ENCODE data around the gene COL4A2. TPM values are rescaled to one million over a fixed set of nuclear protein-coding genes. Genes with fewer than 3 reads are reported as not detected.

COL4A2 gene
- polyA plus RNA-seq, 1 experiment: 886 TPM

- no peak for TF ChIP-seq CTCF (IDR thresholded peaks at IDR 0.05; ENCODE audit: insufficient read depth, low read depth, low read length)
- H3K4me3 ChIP-seq (ENCODE audit: low read depth, low read length): no peak overlapping the region
- DNase-seq (ENCODE audit: low read depth): no peak
- POLR2A ChIA-PET: no interaction called here
- CTCF ChIA-PET: interaction anchor here (0.6 to 1.1 kb wide), 3 partner anchors 10 to 105 kb away, joined by 3 read pairs; no protein-coding TSS in a partner anchor
- peaks cover 2% of the 10 kb centered on the region; the same call in 1 of the 2 replicates for H3K36me3 ChIP-seq (ENCODE audit: control insufficient read depth, insufficient read depth, low read length)
- H3K27me3 ChIP-seq (ENCODE audit: control insufficient read depth, insufficient read depth, low read length): no peaks in the 10 kb centered on the region
Measured at GRCh38 chr13:110298505-110299282, 8.4 kb upstream of the COL4A2 start.

DNA sequence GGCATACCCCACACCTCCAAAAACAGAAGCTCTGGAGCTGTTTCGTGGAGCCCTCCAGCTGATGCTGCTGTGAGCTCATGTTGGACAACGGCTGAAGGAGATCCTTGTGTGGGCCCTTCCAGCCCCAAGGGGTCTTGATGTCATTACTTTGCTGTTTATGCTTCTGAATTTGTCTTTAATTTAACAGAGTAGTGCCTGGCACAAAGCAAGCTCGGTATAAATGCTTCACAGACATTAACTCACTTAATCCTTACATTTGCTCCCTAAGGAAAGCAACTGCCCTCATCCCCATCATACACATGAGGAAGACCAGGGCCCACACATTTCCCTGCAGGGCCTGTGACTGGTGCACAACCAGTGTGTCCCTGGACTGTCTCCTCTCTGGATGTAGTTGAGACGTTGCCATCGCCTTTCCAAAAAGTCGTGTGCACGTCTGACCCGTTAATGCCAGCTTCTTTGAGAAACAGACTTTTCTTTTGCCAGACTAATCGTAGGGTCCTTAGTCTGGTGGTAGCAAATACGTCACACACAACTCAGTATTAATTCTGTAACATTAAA, 7.7 kb upstream of the COL4A2 start:
- no peak overlapping the region for H3K4me3 ChIP-seq (ENCODE audit: low read depth, low read length)
- H3K36me3 ChIP-seq (ENCODE audit: control insufficient read depth, insufficient read depth, low read length): peaks cover 2% of the 10 kb centered on the region; the same call in 1 of the 2 replicates
- ChIA-PET CTCF (interaction anchor here (0.6 to 1.8 kb wide), 4 partner anchors 10 to 104 kb away, joined by 3 to 5 read pairs (median 3); no protein-coding TSS in a partner anchor), POLR2A (no interaction called here)
- H3K27me3 ChIP-seq (ENCODE audit: control insufficient read depth, insufficient read depth, low read length): no peaks in the 10 kb centered on the region
- DNase-seq (ENCODE audit: low read depth): no peak
- TF ChIP-seq CTCF (IDR thresholded peaks at IDR 0.05; ENCODE audit: insufficient read depth, low read depth, low read length): no peak

DNA sequence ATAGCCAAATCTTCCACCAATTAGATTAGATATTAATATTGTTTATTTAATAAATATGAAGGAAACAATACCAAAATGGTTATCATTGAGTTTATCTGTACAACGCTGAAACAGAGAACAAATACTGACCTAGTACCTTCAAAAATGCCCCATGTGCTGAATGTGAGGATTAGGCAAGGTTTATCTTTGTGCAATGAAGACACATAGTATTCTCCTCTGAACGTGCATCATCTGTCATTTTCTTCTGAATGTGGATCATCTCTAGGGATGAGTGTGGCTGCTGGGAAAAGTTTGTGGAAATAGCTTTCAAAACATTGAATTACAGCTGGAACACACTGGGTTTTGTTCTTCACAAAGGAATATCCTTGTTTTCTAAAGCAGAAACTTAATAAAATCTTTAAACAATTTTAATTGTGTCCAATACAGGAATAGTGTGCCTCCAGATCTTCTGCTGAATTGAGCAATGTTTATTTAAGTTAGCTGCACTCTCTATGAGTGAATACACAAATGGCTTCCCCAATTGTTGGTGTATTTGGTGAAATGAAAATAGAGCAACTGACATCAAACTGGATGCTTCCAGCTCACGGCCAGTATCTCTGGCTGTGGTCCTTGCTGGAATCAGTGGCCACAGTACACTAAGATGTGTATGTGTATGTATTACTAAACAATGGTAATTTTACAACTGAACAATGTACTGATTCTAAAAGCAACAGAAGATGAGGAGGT, 6.8 kb upstream of the COL4A2 start:
- TF ChIP-seq CTCF (IDR thresholded peaks at IDR 0.05; ENCODE audit: insufficient read depth, low read depth, low read length): no peak
- no peaks in the 10 kb centered on the region for H3K27me3 ChIP-seq (ENCODE audit: control insufficient read depth, insufficient read depth, low read length)
- H3K4me3 ChIP-seq (ENCODE audit: low read depth, low read length): no peak overlapping the region
- DNase-seq (ENCODE audit: low read depth): no peak
- ChIA-PET POLR2A (no interaction called here), CTCF (interaction anchor here (0.9 to 1.8 kb wide), 3 partner anchors 52 to 144 kb away, joined by 3 to 5 read pairs (median 3); no protein-coding TSS in a partner anchor)
- H3K36me3 ChIP-seq (ENCODE audit: control insufficient read depth, insufficient read depth, low read length): peaks cover 2% of the 10 kb centered on the region; the same call in 1 of the 2 replicates

GRCh38 chr13:110301083-110301482, 6.0 kb upstream of the COL4A2 start:
- TF ChIP-seq CTCF (IDR thresholded peaks at IDR 0.05; ENCODE audit: insufficient read depth, low read depth, low read length): no peak
- Histone ChIP-seq H3K27me3 (ENCODE audit: control insufficient read depth, insufficient read depth, low read length) (no peaks in the 10 kb centered on the region), H3K4me3 (ENCODE audit: low read depth, low read length) (no peak overlapping the region), H3K36me3 (ENCODE audit: control insufficient read depth, insufficient read depth, low read length) (peaks cover 2% of the 10 kb centered on the region; the same call in 1 of the 2 replicates)
- POLR2A ChIA-PET: no interaction called here
- CTCF ChIA-PET: interaction anchor here (0.6 to 2.5 kb wide), 6 partner anchors 9 to 143 kb away, joined by 3 to 6 read pairs (median 3); no protein-coding TSS in a partner anchor
- no peak for DNase-seq (ENCODE audit: low read depth)
